CD4-positive, alpha-beta T cell (primary cell): ENCODE results near the gene CDC14B. TPM values are rescaled to one million over a fixed set of nuclear protein-coding genes. Genes with fewer than 3 reads are reported as not detected.

Experiments
- ATAC-seq: fragments of 200-7000 bp; cut with Tn5 transposase; one replicate; pipeline ENCODE4 v1.10.0; 2022; ENCODE audit warnings: mild to moderate bottlenecking; ENCODE audit not compliant: poor library complexity
- CTCF ChIA-PET: fragments of 350-600 bp; sonication (Branson Sonifier 250); formaldehyde crosslinking; loops from one replicate; lab custom pipeline; 2021; ENCODE audit warnings: antibody characterized with exemption, inconsistent platforms; lab: Charles Lee
- POLR2A ChIA-PET: fragments of 350-600 bp; sonication (Branson Sonifier 250); formaldehyde crosslinking; loops from one replicate; lab custom pipeline; 2021; ENCODE audit warnings: antibody characterized with exemption, inconsistent platforms; lab: Charles Lee
- DNase-seq, 14 experiments: peaks; one replicate each; pipeline ENCODE4 v3.0.0-alpha.2; 2013 to 2020; ENCODE audit warnings: mixed read lengths in 2 of 14
- H3K27ac ChIP-seq, 2 donors: one replicate each; pipeline versions ENCODE4 v1.5.1 to v1.7.0; 2013; ENCODE audit warnings: low read length in 2 of 2, low read depth in 1 of 2, mild to moderate bottlenecking in 1 of 2
- H3K27me3 ChIP-seq, 2 experiments: 1 replicate in 1 of 2; 2 replicates in 1 of 2; pipeline versions ENCODE4 v1.6.1 to v1.7.0; 2013; ENCODE audit warnings: low read length in 2 of 2, control low read depth in 1 of 2, mild to moderate bottlenecking in 1 of 2, moderate library complexity in 1 of 2; ENCODE audit not compliant: insufficient read depth in 2 of 2, control insufficient read depth in 1 of 2
- H3K36me3 ChIP-seq: one replicate; pipeline ENCODE4 v1.6.1; 2013; ENCODE audit warnings: low read length, control low read depth; ENCODE audit not compliant: insufficient read depth
- H3K4me1 ChIP-seq: one replicate; pipeline ENCODE4 v1.6.1; 2013; ENCODE audit warnings: low read length, control low read depth; ENCODE audit not compliant: insufficient read depth
- H3K4me3 ChIP-seq: one replicate; pipeline ENCODE4 v1.5.1; 2013; ENCODE audit warnings: mild to moderate bottlenecking, low read length, moderate library complexity
- H3K9me3 ChIP-seq, 2 experiments: 1 replicate in 1 of 2; 2 replicates in 1 of 2; pipeline versions ENCODE4 v1.6.1 to v1.7.0; 2013; ENCODE audit warnings: low read length in 2 of 2, mild to moderate bottlenecking in 2 of 2, control low read depth in 1 of 2, moderate library complexity in 1 of 2; ENCODE audit not compliant: control insufficient read depth in 1 of 2, insufficient read depth in 1 of 2
- H3K27ac Mint-ChIP-seq: one replicate; pipeline ENCODE4 v1.8.0; 2020; ENCODE audit warnings: mixed read lengths
- H3K27me3 Mint-ChIP-seq: one replicate; pipeline ENCODE4 v1.8.0; 2021; ENCODE audit warnings: mixed read lengths
- H3K36me3 Mint-ChIP-seq: one replicate; pipeline ENCODE4 v1.8.0; 2021; ENCODE audit warnings: low read depth, mixed read lengths
- H3K4me1 Mint-ChIP-seq: one replicate; pipeline ENCODE4 v1.8.0; 2021; ENCODE audit warnings: low read depth, mixed read lengths
- H3K4me3 Mint-ChIP-seq: one replicate; pipeline ENCODE4 v1.8.0; 2020; ENCODE audit warnings: mild to moderate bottlenecking, mixed read lengths
- H3K9me3 Mint-ChIP-seq: one replicate; pipeline ENCODE4 v1.8.0; 2020; ENCODE audit warnings: mixed read lengths
- CTCF ChIP-seq: fragments of 200-600 bp; IDR thresholded peaks from one replicate; pipeline ENCODE4 v1.8.0; 2022; ENCODE audit warnings: antibody characterized with exemption, mild to moderate bottlenecking
- intact Hi-C, 2 experiments: fragments of 100-400 bp; cut with DNase I in 1 of 2; cut with micrococcal nuclease in 1 of 2; formaldehyde crosslinking; loops; one replicate each; pipeline versions ENCODE4 v1.15.1 to v1.9.0; 2023 to 2025; cut with DNase I, micrococcal nuclease
- total RNA-seq, 174 experiments: library from RNA in 2 of 174; stranded (reverse) in 2 of 174; gene quantifications; one replicate each; pipeline ENCODE4 v1.2.3 and lab custom pipeline; 2021 to 2026

CDC14B gene
- total RNA-seq, 2 experiments from 2014 or later: 3.5 TPM

DNA sequence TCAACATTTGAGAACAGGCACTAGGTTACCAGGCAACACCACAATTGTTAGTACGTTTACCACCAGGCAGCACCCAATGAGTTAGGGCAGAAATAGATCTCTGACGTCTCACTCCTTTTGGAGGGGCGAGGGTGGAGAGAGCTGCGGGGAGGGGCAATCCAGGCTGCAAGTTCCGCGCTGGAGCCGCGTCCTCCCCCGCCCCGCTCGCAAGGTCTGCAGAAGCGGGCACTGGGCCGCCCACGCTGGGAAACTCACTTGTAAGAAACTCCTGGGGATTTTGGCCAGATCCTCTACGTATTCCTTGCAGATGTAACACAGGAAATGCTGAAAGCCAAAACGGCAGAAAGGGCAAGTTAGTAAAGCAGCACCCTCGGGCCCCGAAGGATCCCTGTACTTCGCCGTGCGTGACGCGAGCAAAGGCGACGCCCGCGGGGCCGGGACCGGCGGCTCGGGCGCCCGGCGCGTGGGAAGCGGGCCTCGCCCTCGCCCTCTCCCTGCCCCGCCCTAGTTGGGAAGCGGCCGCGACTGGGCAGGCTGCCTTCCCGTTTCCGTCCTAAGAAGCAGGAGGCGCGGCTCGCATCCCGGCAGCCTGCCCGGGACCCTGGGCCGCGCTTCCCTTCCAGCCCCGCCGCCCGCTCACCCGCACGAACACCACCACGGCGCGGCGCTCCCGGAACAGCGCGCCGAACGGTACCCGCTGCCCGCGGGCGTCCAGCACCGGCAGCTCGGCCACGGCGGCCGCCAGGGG, 35.0 kb upstream of the CDC14B start:
- DNase-seq (peak; percentile 43 to 94 (median 72)), ATAC-seq (peak; percentile 87)
- CTCF ChIA-PET: interaction anchor here (1.1 to 2.0 kb wide), 4 partner anchors 12 to 327 kb away, joined by 3 to 6 read pairs (median 4); no protein-coding TSS in a partner anchor
- intact Hi-C loops: loop anchor here (1.0 to 5.0 kb wide), 5 partner anchors 87 to 238 kb away; partner anchors contain the start of genes HABP4 (in 1 of the 2) and ZNF510 (in 1 of the 2)
- Mint-ChIP-seq H3K4me1 (peaks cover 32% of the 10 kb centered on the region), H3K27ac (peak overlapping the region; percentile 93), H3K9me3 (no peaks in the 10 kb centered on the region), H3K36me3 (peaks cover 31% of the 10 kb centered on the region), H3K4me3 (peak overlapping the region; percentile 90), H3K27me3 (no peaks in the 10 kb centered on the region)
- Histone ChIP-seq H3K27ac (peak overlapping the region; percentile 52 to 73), H3K4me3 (peak overlapping the region; percentile 58), H3K9me3 (no peaks in the 10 kb centered on the region), H3K4me1 (peaks cover 20% of the 10 kb centered on the region), H3K27me3 (no peaks in the 10 kb centered on the region), H3K36me3 (peaks cover 18% of the 10 kb centered on the region)
- no peak for TF ChIP-seq CTCF
- POLR2A ChIA-PET: interaction anchor here (0.6 to 3.1 kb wide), 5 partner anchors 11 to 1694 kb away, joined by 3 to 12 read pairs (median 3); partner anchors contain the start of gene HABP4

DNA sequence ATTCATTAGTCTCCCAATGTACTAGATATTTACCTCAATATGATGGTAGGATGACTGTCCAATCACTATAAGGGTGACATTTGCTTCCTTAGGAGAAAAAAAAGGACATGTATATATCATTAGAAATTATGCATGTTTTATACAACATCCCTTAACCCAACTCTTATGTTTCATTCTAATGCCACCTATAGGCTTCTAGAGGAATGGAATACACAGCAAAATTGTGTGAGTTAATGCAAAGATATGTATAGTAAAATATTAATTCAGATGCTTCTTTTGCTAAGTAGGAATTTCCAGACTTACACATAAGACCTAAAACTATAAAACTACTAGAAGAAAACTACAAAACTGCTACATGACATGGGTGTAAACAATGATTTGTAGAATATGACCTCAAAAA, 32.0 kb upstream of the CDC14B start:
- Histone ChIP-seq H3K4me3 (no peak overlapping the region), H3K9me3 (no peaks in the 10 kb centered on the region), H3K4me1 (peaks cover 20% of the 10 kb centered on the region), H3K27me3 (no peaks in the 10 kb centered on the region), H3K27ac (no peak overlapping the region), H3K36me3 (peaks cover 22% of the 10 kb centered on the region)
- Mint-ChIP-seq H3K4me3 (peak overlapping the region; percentile 7), H3K27me3 (no peaks in the 10 kb centered on the region), H3K4me1 (peaks cover 32% of the 10 kb centered on the region), H3K9me3 (no peaks in the 10 kb centered on the region), H3K36me3 (peaks cover 45% of the 10 kb centered on the region), H3K27ac (peak overlapping the region; percentile 83)
- ATAC-seq (no peak), DNase-seq (peak in 3 of 14 experiments; percentile 34 to 36 (median 35))
- TF ChIP-seq CTCF: peak; percentile 60
- CTCF ChIA-PET: no interaction called here
- intact Hi-C loops: loop anchor here (1.0 to 5.0 kb wide), 3 partner anchors 84 to 325 kb away; no protein-coding TSS in a partner anchor
- POLR2A ChIA-PET: no interaction called here

DNA sequence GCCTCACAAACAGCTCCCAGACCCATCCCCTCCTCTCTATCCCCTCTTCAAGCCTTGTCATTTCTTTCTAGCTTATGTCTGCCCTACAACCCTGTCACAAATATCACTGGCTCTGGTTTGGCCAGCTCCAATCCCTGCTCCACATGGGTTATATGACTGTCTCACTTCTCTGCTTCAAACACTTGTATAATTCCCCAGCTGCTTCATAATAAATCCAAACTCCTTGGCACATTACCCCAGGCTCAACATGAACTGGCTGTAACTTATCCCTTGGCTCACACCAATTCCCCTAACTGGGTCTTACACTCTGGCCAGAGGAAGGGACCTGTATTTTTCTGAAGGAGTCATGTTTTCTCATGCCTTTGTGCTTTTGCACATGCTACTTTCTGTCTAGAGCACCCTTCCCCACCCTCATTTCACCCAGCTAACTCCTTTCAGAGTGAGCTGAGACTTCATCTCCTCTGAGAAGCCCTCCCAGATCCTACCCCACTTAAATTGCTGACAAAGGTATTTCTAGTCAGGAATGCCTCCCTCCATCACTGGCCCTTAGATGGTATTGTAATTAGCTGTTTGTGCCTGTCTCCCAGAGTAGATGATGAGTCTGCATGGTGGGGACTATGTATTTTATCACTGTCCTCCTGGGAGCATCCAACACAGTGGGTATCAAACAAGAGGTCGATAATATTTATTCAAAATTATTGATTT, 30.1 kb upstream of the CDC14B start:
- ATAC-seq (no peak), DNase-seq (no peak)
- peaks cover 10% of the 10 kb centered on the region for H3K4me1 ChIP-seq
- H3K4me3 Mint-ChIP-seq: no peak overlapping the region
- ChIA-PET POLR2A (interaction anchor here (0.7 kb wide), 1 partner anchor 1980 kb away, joined by 4 read pairs; no protein-coding TSS in a partner anchor), CTCF (no interaction called here)
- peaks cover 28% of the 10 kb centered on the region for H3K36me3 ChIP-seq
- H3K27ac Mint-ChIP-seq: no peak overlapping the region
- no peaks in the 10 kb centered on the region for H3K27me3 ChIP-seq
- no peaks in the 10 kb centered on the region for H3K9me3 ChIP-seq
- no peaks in the 10 kb centered on the region for H3K9me3 Mint-ChIP-seq
- no peak overlapping the region for H3K27ac ChIP-seq
- no peak for TF ChIP-seq CTCF
- H3K27me3 Mint-ChIP-seq: no peaks in the 10 kb centered on the region
- no peak overlapping the region for H3K4me3 ChIP-seq
- H3K36me3 Mint-ChIP-seq: peaks cover 61% of the 10 kb centered on the region
- H3K4me1 Mint-ChIP-seq: peaks cover 22% of the 10 kb centered on the region
- intact Hi-C loops: loop anchor here (2.0 to 5.0 kb wide), 2 partner anchors 82 to 323 kb away; no protein-coding TSS in a partner anchor
